VCaP (cell line): ENCODE data around the gene SCN4A.

Experiments used
- H3K27ac ChIP-seq: fragments of 450-650 bp; 2 replicates; pipeline ENCODE4 v1.5.1; 2017
- CTCF ChIP-seq: fragments of 450-650 bp; conservative IDR thresholded peaks from 2 replicates; pipeline ENCODE4 v1.5.1; 2017; ENCODE audit warnings: mild to moderate bottlenecking, moderate library complexity

The SCN4A gene

GRCh38 chr17:64004903-64005733, 32.4 kb upstream of the SCN4A start:
- TF ChIP-seq CTCF: no peak
- no peak overlapping the region for H3K27ac ChIP-seq

- no peak overlapping the region for H3K27ac ChIP-seq
- TF ChIP-seq CTCF: no peak
These were observed 31.6 kb upstream of the SCN4A start for GRCh38 chr17:64004218-64004770.

GRCh38 chr17:64003526-64004121, 30.9 kb upstream of the SCN4A start:
- TF ChIP-seq CTCF: no peak
- no peak overlapping the region for H3K27ac ChIP-seq

- H3K27ac ChIP-seq: no peak overlapping the region
- TF ChIP-seq CTCF: no peak
These were observed 30.2 kb upstream of the SCN4A start for GRCh38 chr17:64002658-64003525.

- TF ChIP-seq CTCF: no peak
- H3K27ac ChIP-seq: no peak overlapping the region
These were observed 29.2 kb upstream of the SCN4A start for GRCh38 chr17:64001763-64002529.

GRCh38 chr17:64001091-64001579, 28.4 kb upstream of the SCN4A start:
- TF ChIP-seq CTCF: no peak

More at GRCh38 chr17:64001091-64001579, 28.4 kb upstream of the SCN4A start:
- no peak overlapping the region for H3K27ac ChIP-seq
